ENCODE data around the gene TENT4A.

The TENT4A gene

DNA sequence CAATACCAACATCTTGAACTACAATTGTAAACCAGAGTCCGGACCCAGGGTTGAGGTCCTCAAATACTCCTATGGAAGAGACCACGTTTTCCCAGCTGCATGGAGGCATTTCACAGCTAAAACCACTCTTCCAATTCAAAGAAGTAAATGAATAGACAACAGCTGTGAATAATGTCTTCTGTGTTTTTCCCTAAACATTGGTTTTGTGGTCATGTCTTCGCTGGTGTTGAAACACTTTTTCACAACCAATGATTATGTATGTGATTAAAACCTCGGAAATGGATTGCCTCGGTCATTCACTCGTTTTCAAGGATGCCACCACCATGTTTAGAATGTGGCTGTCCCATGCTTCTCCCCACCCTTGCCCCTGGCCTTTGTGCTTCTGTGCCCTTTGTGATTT is 9.4 kb upstream of the TENT4A start:
- no peak for TF ChIP-seq ZC3H10 (CRISPR knock-in tag; IDR thresholded peaks at IDR 0.05)
- no peak for TF ChIP-seq ZNF70 (CRISPR knock-in tag; IDR thresholded peaks at IDR 0.05)
- no peak for TF ChIP-seq PPARA (CRISPR knock-in tag; IDR thresholded peaks at IDR 0.05; ENCODE audit: borderline replicate concordance)
- no peak for TF ChIP-seq ARNTL (CRISPR knock-in tag; IDR thresholded peaks at IDR 0.05; ENCODE audit: borderline replicate concordance, low read depth)
- no peak for TF ChIP-seq BACH2 (CRISPR knock-in tag; IDR thresholded peaks at IDR 0.05; ENCODE audit: borderline replicate concordance)
- TF ChIP-seq OSR1 (CRISPR knock-in tag; IDR thresholded peaks at IDR 0.05): no peak
- TF ChIP-seq ZFP3 (CRISPR knock-in tag; IDR thresholded peaks at IDR 0.05): no peak
- no peak for TF ChIP-seq ZNF565 (CRISPR knock-in tag; conservative IDR thresholded peaks at IDR 0.05; ENCODE audit: low read depth)
- TF ChIP-seq, protein P1, sequence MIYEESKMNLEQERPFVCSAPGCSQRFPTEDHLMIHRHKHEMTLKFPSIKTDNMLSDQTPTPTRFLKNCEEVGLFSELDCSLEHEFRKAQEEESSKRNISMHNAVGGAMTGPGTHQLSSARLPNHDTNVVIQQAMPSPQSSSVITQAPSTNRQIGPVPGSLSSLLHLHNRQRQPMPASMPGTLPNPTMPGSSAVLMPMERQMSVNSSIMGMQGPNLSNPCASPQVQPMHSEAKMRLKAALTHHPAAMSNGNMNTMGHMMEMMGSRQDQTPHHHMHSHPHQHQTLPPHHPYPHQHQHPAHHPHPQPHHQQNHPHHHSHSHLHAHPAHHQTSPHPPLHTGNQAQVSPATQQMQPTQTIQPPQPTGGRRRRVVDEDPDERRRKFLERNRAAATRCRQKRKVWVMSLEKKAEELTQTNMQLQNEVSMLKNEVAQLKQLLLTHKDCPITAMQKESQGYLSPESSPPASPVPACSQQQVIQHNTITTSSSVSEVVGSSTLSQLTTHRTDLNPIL (CRISPR knock-in tag; IDR thresholded peaks at IDR 0.05; ENCODE audit: low read depth): no peak
- TF ChIP-seq CSDC2 (CRISPR knock-in tag; IDR thresholded peaks at IDR 0.05): no peak
- TF ChIP-seq, protein P2, sequence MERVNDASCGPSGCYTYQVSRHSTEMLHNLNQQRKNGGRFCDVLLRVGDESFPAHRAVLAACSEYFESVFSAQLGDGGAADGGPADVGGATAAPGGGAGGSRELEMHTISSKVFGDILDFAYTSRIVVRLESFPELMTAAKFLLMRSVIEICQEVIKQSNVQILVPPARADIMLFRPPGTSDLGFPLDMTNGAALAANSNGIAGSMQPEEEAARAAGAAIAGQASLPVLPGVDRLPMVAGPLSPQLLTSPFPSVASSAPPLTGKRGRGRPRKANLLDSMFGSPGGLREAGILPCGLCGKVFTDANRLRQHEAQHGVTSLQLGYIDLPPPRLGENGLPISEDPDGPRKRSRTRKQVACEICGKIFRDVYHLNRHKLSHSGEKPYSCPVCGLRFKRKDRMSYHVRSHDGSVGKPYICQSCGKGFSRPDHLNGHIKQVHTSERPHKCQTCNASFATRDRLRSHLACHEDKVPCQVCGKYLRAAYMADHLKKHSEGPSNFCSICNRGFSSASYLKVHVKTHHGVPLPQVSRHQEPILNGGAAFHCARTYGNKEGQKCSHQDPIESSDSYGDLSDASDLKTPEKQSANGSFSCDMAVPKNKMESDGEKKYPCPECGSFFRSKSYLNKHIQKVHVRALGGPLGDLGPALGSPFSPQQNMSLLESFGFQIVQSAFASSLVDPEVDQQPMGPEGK (CRISPR knock-in tag; IDR thresholded peaks at IDR 0.05; ENCODE audit: borderline replicate concordance): no peak
- no peak for TF ChIP-seq ESRRG (CRISPR knock-in tag; IDR thresholded peaks at IDR 0.05)
- no peak for TF ChIP-seq TCF4 (CRISPR knock-in tag; IDR thresholded peaks at IDR 0.05; ENCODE audit: borderline replicate concordance)
- TF ChIP-seq SNAI2 (CRISPR knock-in tag; IDR thresholded peaks at IDR 0.05): no peak
- no peak for TF ChIP-seq ZNF8 (CRISPR knock-in tag; IDR thresholded peaks at IDR 0.05)
- TF ChIP-seq, protein P3, sequence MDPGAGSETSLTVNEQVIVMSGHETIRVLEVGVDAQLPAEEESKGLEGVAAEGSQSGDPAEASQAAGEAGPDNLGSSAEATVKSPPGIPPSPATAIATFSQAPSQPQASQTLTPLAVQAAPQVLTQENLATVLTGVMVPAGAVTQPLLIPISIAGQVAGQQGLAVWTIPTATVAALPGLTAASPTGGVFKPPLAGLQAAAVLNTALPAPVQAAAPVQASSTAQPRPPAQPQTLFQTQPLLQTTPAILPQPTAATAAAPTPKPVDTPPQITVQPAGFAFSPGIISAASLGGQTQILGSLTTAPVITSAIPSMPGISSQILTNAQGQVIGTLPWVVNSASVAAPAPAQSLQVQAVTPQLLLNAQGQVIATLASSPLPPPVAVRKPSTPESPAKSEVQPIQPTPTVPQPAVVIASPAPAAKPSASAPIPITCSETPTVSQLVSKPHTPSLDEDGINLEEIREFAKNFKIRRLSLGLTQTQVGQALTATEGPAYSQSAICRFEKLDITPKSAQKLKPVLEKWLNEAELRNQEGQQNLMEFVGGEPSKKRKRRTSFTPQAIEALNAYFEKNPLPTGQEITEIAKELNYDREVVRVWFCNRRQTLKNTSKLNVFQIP (CRISPR knock-in tag; IDR thresholded peaks at IDR 0.05; ENCODE audit: borderline replicate concordance, low read depth): no peak
- TF ChIP-seq, protein P4, sequence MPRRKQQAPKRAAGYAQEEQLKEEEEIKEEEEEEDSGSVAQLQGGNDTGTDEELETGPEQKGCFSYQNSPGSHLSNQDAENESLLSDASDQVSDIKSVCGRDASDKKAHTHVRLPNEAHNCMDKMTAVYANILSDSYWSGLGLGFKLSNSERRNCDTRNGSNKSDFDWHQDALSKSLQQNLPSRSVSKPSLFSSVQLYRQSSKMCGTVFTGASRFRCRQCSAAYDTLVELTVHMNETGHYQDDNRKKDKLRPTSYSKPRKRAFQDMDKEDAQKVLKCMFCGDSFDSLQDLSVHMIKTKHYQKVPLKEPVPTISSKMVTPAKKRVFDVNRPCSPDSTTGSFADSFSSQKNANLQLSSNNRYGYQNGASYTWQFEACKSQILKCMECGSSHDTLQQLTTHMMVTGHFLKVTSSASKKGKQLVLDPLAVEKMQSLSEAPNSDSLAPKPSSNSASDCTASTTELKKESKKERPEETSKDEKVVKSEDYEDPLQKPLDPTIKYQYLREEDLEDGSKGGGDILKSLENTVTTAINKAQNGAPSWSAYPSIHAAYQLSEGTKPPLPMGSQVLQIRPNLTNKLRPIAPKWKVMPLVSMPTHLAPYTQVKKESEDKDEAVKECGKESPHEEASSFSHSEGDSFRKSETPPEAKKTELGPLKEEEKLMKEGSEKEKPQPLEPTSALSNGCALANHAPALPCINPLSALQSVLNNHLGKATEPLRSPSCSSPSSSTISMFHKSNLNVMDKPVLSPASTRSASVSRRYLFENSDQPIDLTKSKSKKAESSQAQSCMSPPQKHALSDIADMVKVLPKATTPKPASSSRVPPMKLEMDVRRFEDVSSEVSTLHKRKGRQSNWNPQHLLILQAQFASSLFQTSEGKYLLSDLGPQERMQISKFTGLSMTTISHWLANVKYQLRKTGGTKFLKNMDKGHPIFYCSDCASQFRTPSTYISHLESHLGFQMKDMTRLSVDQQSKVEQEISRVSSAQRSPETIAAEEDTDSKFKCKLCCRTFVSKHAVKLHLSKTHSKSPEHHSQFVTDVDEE (CRISPR knock-in tag; IDR thresholded peaks at IDR 0.05): no peak
- TF ChIP-seq ZFP30 (CRISPR knock-in tag; IDR thresholded peaks at IDR 0.05): no peak
- TF ChIP-seq, protein P5, sequence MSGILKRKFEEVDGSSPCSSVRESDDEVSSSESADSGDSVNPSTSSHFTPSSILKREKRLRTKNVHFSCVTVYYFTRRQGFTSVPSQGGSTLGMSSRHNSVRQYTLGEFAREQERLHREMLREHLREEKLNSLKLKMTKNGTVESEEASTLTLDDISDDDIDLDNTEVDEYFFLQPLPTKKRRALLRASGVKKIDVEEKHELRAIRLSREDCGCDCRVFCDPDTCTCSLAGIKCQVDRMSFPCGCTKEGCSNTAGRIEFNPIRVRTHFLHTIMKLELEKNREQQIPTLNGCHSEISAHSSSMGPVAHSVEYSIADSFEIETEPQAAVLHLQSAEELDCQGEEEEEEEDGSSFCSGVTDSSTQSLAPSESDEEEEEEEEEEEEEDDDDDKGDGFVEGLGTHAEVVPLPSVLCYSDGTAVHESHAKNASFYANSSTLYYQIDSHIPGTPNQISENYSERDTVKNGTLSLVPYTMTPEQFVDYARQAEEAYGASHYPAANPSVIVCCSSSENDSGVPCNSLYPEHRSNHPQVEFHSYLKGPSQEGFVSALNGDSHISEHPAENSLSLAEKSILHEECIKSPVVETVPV (CRISPR knock-in tag; IDR thresholded peaks at IDR 0.05): no peak
- no peak for ATAC-seq

DNA sequence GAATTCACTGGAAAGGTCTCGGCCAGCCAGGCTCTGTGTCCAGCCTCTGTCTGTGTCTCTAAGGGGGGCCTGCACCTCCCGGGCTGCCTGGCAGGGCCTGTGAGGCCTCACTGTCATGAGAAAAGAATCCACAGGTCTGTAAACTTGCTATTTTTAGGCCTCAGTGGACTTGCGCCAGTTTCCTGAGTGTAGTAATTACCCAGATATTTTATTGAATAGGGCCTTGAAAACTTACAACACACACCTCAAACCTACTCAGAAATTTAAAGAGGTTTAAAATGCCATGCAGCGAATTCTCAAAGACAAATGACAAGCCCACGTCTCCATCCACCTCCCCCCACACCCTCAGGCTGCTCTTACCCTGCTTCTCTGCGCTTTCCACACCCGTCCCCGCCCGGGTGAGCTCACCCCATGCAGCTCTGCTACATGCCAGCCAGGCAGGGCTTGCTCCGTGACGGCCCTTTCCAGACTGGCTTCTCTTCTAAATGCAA is 8.8 kb upstream of the TENT4A start:
- TF ChIP-seq, protein P1 (CRISPR knock-in tag; IDR thresholded peaks at IDR 0.05; ENCODE audit: low read depth): no peak; the same call in 1 of the 2 replicates
- TF ChIP-seq ISL1 (CRISPR knock-in tag; IDR thresholded peaks at IDR 0.05) (0 out of 2 replicates have a peak, but pooled peaks have one; percentile 53), SNAI2 (CRISPR knock-in tag; IDR thresholded peaks at IDR 0.05) (no peak)
- peak; percentile 95 for ATAC-seq

DNA sequence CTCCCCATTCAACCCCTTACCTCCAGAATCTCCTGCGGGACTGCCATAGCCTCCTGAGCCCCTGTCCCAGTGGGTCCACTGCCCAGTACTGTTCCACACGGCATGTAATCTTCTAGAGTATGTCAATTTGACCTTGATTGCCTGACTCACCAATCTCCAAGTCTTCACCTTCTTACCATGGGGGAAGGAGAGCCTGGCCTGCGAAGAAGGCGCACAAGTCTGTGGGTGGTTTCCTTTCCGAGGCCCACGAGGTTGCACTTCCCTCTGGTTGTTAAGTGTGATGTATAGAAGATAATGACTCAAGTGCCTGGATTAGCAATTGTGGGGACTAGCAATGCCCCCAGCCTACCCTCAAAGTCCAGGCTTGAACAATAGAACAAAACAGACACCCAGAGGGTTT is 8.1 kb upstream of the TENT4A start:
- ATAC-seq: no peak
- TF ChIP-seq ISL1 (CRISPR knock-in tag; IDR thresholded peaks at IDR 0.05) (no peak), GLIS3 (CRISPR knock-in tag; IDR thresholded peaks at IDR 0.05) (no peak)
